ENCODE results near the gene XPC. TPM values are rescaled to one million over a fixed set of nuclear protein-coding genes. Genes with fewer than 3 reads are reported as not detected.

XPC gene
- total RNA-seq, 1 donor, result 52.1 TPM

- no peak for DNase-seq (ENCODE audit: insufficient read length, low spot score, missing footprints)
- no peak overlapping the region for H3K27ac ChIP-seq (ENCODE audit: low read depth, low read length)
Measured at GRCh38 chr3:14141144-14141543, 37.3 kb downstream of the XPC start.

GRCh38 chr3:14140668-14141067 lies 37.7 kb downstream of the XPC start:
- no peak overlapping the region for H3K4me3 ChIP-seq (ENCODE audit: insufficient read depth, low read length)
- H3K79me2 ChIP-seq (ENCODE audit: insufficient read depth, low read length), result no peaks in the 10 kb centered on the region
- no peak for DNase-seq (ENCODE audit: insufficient read length, low spot score, missing footprints)
- H3K4me1 ChIP-seq (ENCODE audit: insufficient read depth, low read length), result peaks cover 47% of the 10 kb centered on the region
- TF ChIP-seq CTCF (IDR thresholded peaks at IDR 0.05; ENCODE audit: extremely low read depth, low read depth, low read length), result no peak
- H3K27ac ChIP-seq (ENCODE audit: low read depth, low read length), result no peak overlapping the region
- H3K9me3 ChIP-seq (ENCODE audit: low read depth, low read length), result no peaks in the 10 kb centered on the region
- H2AFZ ChIP-seq (ENCODE audit: low read length), result no peak overlapping the region
- no peak overlapping the region for H3K4me2 ChIP-seq (ENCODE audit: insufficient read depth, low read length)
- no peaks in the 10 kb centered on the region for H3K27me3 ChIP-seq (ENCODE audit: insufficient read depth, low read length)
- no peaks in the 10 kb centered on the region for H4K20me1 ChIP-seq (ENCODE audit: insufficient read depth, low read length)
- peaks cover 51% of the 10 kb centered on the region for H3K36me3 ChIP-seq (ENCODE audit: insufficient read depth, low read length)

More at GRCh38 chr3:14141144-14141543, 37.3 kb downstream of the XPC start:
- no peaks in the 10 kb centered on the region for H3K27me3 ChIP-seq (ENCODE audit: insufficient read depth, low read length)
- no peak for TF ChIP-seq CTCF (IDR thresholded peaks at IDR 0.05; ENCODE audit: extremely low read depth, low read depth, low read length)
- H3K79me2 ChIP-seq (ENCODE audit: insufficient read depth, low read length), result no peaks in the 10 kb centered on the region
- H3K9me3 ChIP-seq (ENCODE audit: low read depth, low read length), result no peaks in the 10 kb centered on the region
- no peak overlapping the region for H3K4me2 ChIP-seq (ENCODE audit: insufficient read depth, low read length)
- no peak overlapping the region for H2AFZ ChIP-seq (ENCODE audit: low read length)
- no peaks in the 10 kb centered on the region for H4K20me1 ChIP-seq (ENCODE audit: insufficient read depth, low read length)
- H3K4me3 ChIP-seq (ENCODE audit: insufficient read depth, low read length), result no peak overlapping the region
- H3K4me1 ChIP-seq (ENCODE audit: insufficient read depth, low read length), result peaks cover 50% of the 10 kb centered on the region
- peaks cover 50% of the 10 kb centered on the region for H3K36me3 ChIP-seq (ENCODE audit: insufficient read depth, low read length)

GRCh38 chr3:14139771-14140170 lies 38.6 kb downstream of the XPC start:
- Histone ChIP-seq H3K9me3 (ENCODE audit: low read depth, low read length) (no peaks in the 10 kb centered on the region), H3K36me3 (ENCODE audit: insufficient read depth, low read length) (peaks cover 56% of the 10 kb centered on the region)

More at GRCh38 chr3:14139771-14140170, 38.6 kb downstream of the XPC start:
- Histone ChIP-seq H3K27me3 (ENCODE audit: insufficient read depth, low read length) (no peaks in the 10 kb centered on the region), H3K27ac (ENCODE audit: low read depth, low read length) (no peak overlapping the region), H3K4me2 (ENCODE audit: insufficient read depth, low read length) (no peak overlapping the region), H3K4me1 (ENCODE audit: insufficient read depth, low read length) (peaks cover 38% of the 10 kb centered on the region), H4K20me1 (ENCODE audit: insufficient read depth, low read length) (no peaks in the 10 kb centered on the region), H3K4me3 (ENCODE audit: insufficient read depth, low read length) (no peak overlapping the region), H2AFZ (ENCODE audit: low read length) (no peak overlapping the region), H3K79me2 (ENCODE audit: insufficient read depth, low read length) (no peaks in the 10 kb centered on the region)
- no peak for TF ChIP-seq CTCF (IDR thresholded peaks at IDR 0.05; ENCODE audit: extremely low read depth, low read depth, low read length)
- DNase-seq (ENCODE audit: insufficient read length, low spot score, missing footprints), result no peak

Measured in osteoblast (primary cell).